SU-DHL-6 (cell line): ENCODE measurements around the gene COL6A1.

Experiments
- EZH2phosphoT487 ChIP-seq: fragments of 200-600 bp; sonication (generic), shearing (Covaris generic); conservative IDR thresholded peaks from 2 replicates; pipeline ENCODE4 v1.6.1; 2018; ENCODE audit warnings: mild to moderate bottlenecking, antibody characterized with exemption, low read length, moderate library complexity, mixed read lengths
- TF ChIP-seq, protein P1 (sequence below): fragments of 200-600 bp; sonication (generic); IDR thresholded peaks from one replicate; pipeline ENCODE4 v1.5.1; 2017; ENCODE audit warnings: antibody characterized with exemption, mild to moderate bottlenecking, low read length, moderate library complexity; ENCODE audit not compliant: insufficient read depth, poor library complexity, severe bottlenecking

DNA sequence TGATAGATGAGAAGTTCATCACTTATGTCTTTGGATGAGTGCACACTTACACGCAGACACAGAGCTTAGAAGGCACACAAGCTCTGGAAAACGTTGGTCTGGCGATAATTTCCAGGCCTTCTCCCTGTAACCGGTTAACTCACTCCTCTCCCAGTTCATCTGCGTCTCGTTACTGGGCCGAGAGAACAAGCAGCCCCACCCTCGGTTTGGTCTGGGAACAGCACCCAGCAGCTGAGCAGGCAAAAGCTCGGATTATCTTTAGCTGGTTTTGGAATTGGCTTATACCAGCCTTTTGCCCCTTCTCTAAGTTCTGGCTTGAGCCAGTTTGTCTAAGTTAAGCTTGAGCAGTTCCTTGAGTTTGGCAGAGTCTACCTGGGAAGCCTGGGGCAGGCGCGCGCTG is 27.3 kb upstream of the COL6A1 start:
- TF ChIP-seq, protein P1, sequence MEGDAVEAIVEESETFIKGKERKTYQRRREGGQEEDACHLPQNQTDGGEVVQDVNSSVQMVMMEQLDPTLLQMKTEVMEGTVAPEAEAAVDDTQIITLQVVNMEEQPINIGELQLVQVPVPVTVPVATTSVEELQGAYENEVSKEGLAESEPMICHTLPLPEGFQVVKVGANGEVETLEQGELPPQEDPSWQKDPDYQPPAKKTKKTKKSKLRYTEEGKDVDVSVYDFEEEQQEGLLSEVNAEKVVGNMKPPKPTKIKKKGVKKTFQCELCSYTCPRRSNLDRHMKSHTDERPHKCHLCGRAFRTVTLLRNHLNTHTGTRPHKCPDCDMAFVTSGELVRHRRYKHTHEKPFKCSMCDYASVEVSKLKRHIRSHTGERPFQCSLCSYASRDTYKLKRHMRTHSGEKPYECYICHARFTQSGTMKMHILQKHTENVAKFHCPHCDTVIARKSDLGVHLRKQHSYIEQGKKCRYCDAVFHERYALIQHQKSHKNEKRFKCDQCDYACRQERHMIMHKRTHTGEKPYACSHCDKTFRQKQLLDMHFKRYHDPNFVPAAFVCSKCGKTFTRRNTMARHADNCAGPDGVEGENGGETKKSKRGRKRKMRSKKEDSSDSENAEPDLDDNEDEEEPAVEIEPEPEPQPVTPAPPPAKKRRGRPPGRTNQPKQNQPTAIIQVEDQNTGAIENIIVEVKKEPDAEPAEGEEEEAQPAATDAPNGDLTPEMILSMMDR = no peak
- TF ChIP-seq EZH2phosphoT487 = no peak
